ENCODE data around the gene RAB40C.
A peak's percentile ranks its signal among the peaks of the same experiment; 100 is the strongest.

The RAB40C gene

GRCh38 chr16:575354-576196, 14.3 kb upstream of the RAB40C start:
- no peak for DNase-seq

- DNase-seq, result no peak
Measured at GRCh38 chr16:576197-576822, 13.6 kb upstream of the RAB40C start.

GRCh38 chr16:576823-577201, 13.1 kb upstream of the RAB40C start:
- no peak for DNase-seq

GRCh38 chr16:577796-578195, 12.1 kb upstream of the RAB40C start:
- no peak for DNase-seq

- DNase-seq, result no peak
Measured at GRCh38 chr16:578232-578869, 11.5 kb upstream of the RAB40C start.

GRCh38 chr16:578870-579405, 10.9 kb upstream of the RAB40C start:
- peak; percentile 58 for DNase-seq

- DNase-seq, result no peak
Measured at GRCh38 chr16:580141-580945, 9.5 kb upstream of the RAB40C start.

- DNase-seq, result no peak
Measured at GRCh38 chr16:580946-581498, 8.8 kb upstream of the RAB40C start.

GRCh38 chr16:582218-582613, 7.7 kb upstream of the RAB40C start:
- DNase-seq, result no peak

GRCh38 chr16:582614-583331, 7.1 kb upstream of the RAB40C start:
- DNase-seq, result no peak

- no peak for DNase-seq
Measured at GRCh38 chr16:583470-583814, 6.4 kb upstream of the RAB40C start.

GRCh38 chr16:583815-584591, 5.9 kb upstream of the RAB40C start:
- DNase-seq, result no peak

- DNase-seq, result no peak
Measured at GRCh38 chr16:585351-585750, 4.5 kb upstream of the RAB40C start.

GRCh38 chr16:586047-586644, 3.7 kb upstream of the RAB40C start:
- peak; percentile 37 for DNase-seq

GRCh38 chr16:586645-587590, 2.9 kb upstream of the RAB40C start:
- no peak for DNase-seq

- peak; percentile 48 for DNase-seq
Measured at GRCh38 chr16:588639-588888, 1.3 kb upstream of the RAB40C start.

GRCh38 chr16:588889-589657, 793 bp upstream of the RAB40C start:
- peak; percentile 95 for DNase-seq

GRCh38 chr16:590188-590814, 435 bp downstream of the RAB40C start:
- DNase-seq, result peak; percentile 34

GRCh38 chr16:590815-591200, 942 bp downstream of the RAB40C start:
- DNase-seq, result no peak
